Erythroblast (primary cell): ENCODE measurements around the gene PRUNE2.

Source experiments
- GATA1 ChIP-seq: IDR thresholded peaks from 2 replicates; pipeline ENCODE4 v1.6.1; 2011; ENCODE audit warnings: low read depth, mild to moderate bottlenecking, control low read depth, low read length, moderate library complexity
- POLR2A ChIP-seq: IDR thresholded peaks from 2 replicates; pipeline ENCODE4 v1.6.1; 2011; ENCODE audit warnings: mild to moderate bottlenecking, low read length

GRCh38 chr9:76716085-76716672 is 189.7 kb downstream of the PRUNE2 start:
- TF ChIP-seq POLR2A (no peak), GATA1 (no peak)
